HepG2 (cell line): ENCODE results near the gene MSTO1. TPM values are rescaled to one million over a fixed set of nuclear protein-coding genes. Genes with fewer than 3 reads are reported as not detected.

Source experiments
- ARID3A ChIP-seq: IDR thresholded peaks from 2 replicates; pipeline ENCODE4 v1.6.1; 2012; ENCODE audit warnings: low read depth, low read length, improper control_type of control experiment
- ARNT2 ChIP-seq: sonication (generic); formaldehyde crosslinking; IDR thresholded peaks from 2 replicates; pipeline ENCODE4 v1.8.0; 2022; ENCODE audit warnings: mild to moderate bottlenecking, low read depth, missing genetic modification reagents, moderate library complexity
- ATM ChIP-seq: fragments of 450-650 bp; IDR thresholded peaks from 2 replicates; pipeline ENCODE4 v1.7.1; 2017; ENCODE audit warnings: mild to moderate bottlenecking, borderline replicate concordance
- CSRNP2 ChIP-seq: sonication (generic); formaldehyde crosslinking; conservative IDR thresholded peaks from 2 replicates; pipeline ENCODE4 v1.8.0; 2022; ENCODE audit warnings: low read depth, missing genetic modification reagents
- FOXO4 ChIP-seq: sonication (generic); formaldehyde crosslinking; conservative IDR thresholded peaks from 2 replicates; pipeline ENCODE4 v1.8.1; 2023; ENCODE audit warnings: missing genetic modification reagents
- HDAC2 ChIP-seq: sonication (generic); formaldehyde crosslinking; IDR thresholded peaks from 2 replicates; pipeline ENCODE4 v1.4.0; 2020; ENCODE audit warnings: missing genetic modification reagents
- JUND ChIP-seq: sonication (generic); formaldehyde crosslinking; IDR thresholded peaks from 2 replicates; pipeline ENCODE4 v1.8.0; 2022; ENCODE audit warnings: mild to moderate bottlenecking, missing genetic modification reagents
- KLF12 ChIP-seq: sonication (generic); formaldehyde crosslinking; IDR thresholded peaks from 2 replicates; pipeline ENCODE4 v1.4.0; 2020; ENCODE audit warnings: missing genetic modification reagents, borderline replicate concordance
- KMT2A ChIP-seq: sonication (generic); formaldehyde crosslinking; IDR thresholded peaks from 2 replicates; pipeline ENCODE4 v1.4.0; 2020; ENCODE audit warnings: missing genetic modification reagents
- MYC ChIP-seq: sonication (generic); formaldehyde crosslinking; IDR thresholded peaks from 2 replicates; pipeline ENCODE4 v1.9.0; 2021; ENCODE audit warnings: missing genetic modification reagents, borderline replicate concordance
- NR2F6 ChIP-seq, 2 experiments: IDR thresholded peaks; 2 replicates each; pipeline ENCODE4 v1.6.1; 2016; ENCODE audit warnings: antibody characterized with exemption in 1 of 2, mild to moderate bottlenecking in 1 of 2
- NRL ChIP-seq: sonication (generic); formaldehyde crosslinking; IDR thresholded peaks from 2 replicates; pipeline ENCODE4 v1.5.0; 2020; ENCODE audit warnings: missing genetic modification reagents, mild to moderate bottlenecking, moderate library complexity, borderline replicate concordance
- SIN3B ChIP-seq: fragments of 150-350 bp; IDR thresholded peaks from 2 replicates; pipeline ENCODE4 v1.6.1; 2014; ENCODE audit warnings: low read length
- TGIF2 ChIP-seq: IDR thresholded peaks from 2 replicates; pipeline ENCODE4 v1.6.1; 2016; ENCODE audit warnings: control low read depth, missing compliant biosample characterization
- ZBTB46 ChIP-seq: sonication (generic); formaldehyde crosslinking; IDR thresholded peaks from 2 replicates; pipeline ENCODE4 v1.4.0; 2020; ENCODE audit warnings: mild to moderate bottlenecking, missing genetic modification reagents, borderline replicate concordance
- ZNF17 ChIP-seq: sonication (generic); formaldehyde crosslinking; IDR thresholded peaks from 2 replicates; pipeline ENCODE4 v1.5.0; 2020; ENCODE audit warnings: mild to moderate bottlenecking, missing genetic modification reagents
- ZNF234 ChIP-seq: sonication (generic); formaldehyde crosslinking; conservative IDR thresholded peaks from 2 replicates; pipeline ENCODE4 v1.5.1; 2020; ENCODE audit warnings: mild to moderate bottlenecking, missing genetic modification reagents
- ZNF460 ChIP-seq: sonication (generic); formaldehyde crosslinking; IDR thresholded peaks from 2 replicates; pipeline ENCODE4 v1.5.1; 2020; ENCODE audit warnings: missing genetic modification reagents, mild to moderate bottlenecking, borderline replicate concordance
- ZNF772 ChIP-seq: sonication (generic); formaldehyde crosslinking; IDR thresholded peaks from 2 replicates; pipeline ENCODE4 v1.5.0; 2020; ENCODE audit warnings: mild to moderate bottlenecking, missing genetic modification reagents
- polyA plus RNA-seq, 8 experiments: library from polyadenylated mRNA; depleted of rRNA in 3 of 8; stranded (reverse) in 7 of 8; unstranded in 1 of 8; fragments of >200 nt; fragmentation: Illumina TruSeq in 4 of 8; extraction: Trizol in 4 of 8; gene quantifications; 2 replicates each; pipeline versions ENCODE4 v1.2.1 to v1.2.3, GENCODE V29; 2011 to 2016; ENCODE audit warnings: low read depth in 4 of 8, missing spikeins in 1 of 8, mixed read lengths in 1 of 8; ENCODE audit not compliant: insufficient read depth in 1 of 8
- total RNA-seq, 5 experiments: library from RNA; depleted of rRNA; stranded (reverse); fragments of >200 nt; fragmentation: Illumina TruSeq; extraction: Trizol; gene quantifications; 2 replicates each; pipeline ENCODE4 v1.2.3, GENCODE V29; 2016; ENCODE audit warnings: low read depth in 1 of 5
- TF ChIP-seq, protein P1 (sequence below): sonication (generic); formaldehyde crosslinking; IDR thresholded peaks from 2 replicates; pipeline ENCODE4 v1.5.0; 2020; ENCODE audit warnings: missing genetic modification reagents

The MSTO1 gene
- total and polyA plus RNA-seq, 2 of the 13 experiments (the other 11 are each of a cell fraction or from before 2014, with no cell fraction given): 19.1 to 25.3 TPM

DNA sequence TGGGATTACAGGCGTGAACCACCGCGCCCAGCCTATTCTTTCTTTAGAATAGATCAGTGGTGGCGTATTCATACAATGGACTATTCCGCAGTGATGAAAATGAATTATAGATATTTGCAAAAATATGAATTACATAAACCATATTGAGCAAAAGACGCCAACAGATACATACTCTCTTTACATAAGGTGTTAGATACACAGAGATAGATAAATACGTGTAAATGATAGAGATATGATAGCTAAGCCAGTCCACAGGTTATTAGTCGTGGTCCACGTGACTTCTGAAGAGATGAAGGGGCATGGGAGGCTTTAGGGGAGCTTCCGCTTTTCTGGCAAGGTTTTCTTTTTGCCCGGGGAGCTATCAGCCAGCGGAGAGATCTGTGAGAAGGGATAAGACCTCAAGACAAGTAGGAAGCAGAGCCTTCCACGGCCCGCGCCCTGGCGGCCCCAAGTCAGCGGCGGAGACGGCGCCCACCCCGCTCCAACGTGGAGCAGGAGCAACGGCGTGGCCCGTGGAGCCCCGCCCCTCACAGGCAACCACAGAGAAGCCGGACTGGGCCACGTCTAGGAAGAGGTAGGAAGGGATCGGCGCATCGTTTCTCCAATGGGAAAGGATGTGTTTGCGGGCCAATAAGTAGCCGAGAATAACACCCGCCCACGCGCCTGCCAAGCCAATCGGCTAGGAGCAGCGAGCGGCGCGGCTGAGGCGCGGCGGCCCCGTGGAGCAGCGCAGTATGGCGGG lies at the start of gene MSTO1 (continued):
- peak; percentile 99 for TF ChIP-seq MYC
- TF ChIP-seq ARID3A: no peak
- no peak for TF ChIP-seq KLF12 (CRISPR knock-in tag)
- TF ChIP-seq, protein P1, sequence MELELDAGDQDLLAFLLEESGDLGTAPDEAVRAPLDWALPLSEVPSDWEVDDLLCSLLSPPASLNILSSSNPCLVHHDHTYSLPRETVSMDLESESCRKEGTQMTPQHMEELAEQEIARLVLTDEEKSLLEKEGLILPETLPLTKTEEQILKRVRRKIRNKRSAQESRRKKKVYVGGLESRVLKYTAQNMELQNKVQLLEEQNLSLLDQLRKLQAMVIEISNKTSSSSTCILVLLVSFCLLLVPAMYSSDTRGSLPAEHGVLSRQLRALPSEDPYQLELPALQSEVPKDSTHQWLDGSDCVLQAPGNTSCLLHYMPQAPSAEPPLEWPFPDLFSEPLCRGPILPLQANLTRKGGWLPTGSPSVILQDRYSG (CRISPR knock-in tag): no peak
- no peak for TF ChIP-seq JUND (CRISPR knock-in tag)
- TF ChIP-seq ARNT2 (CRISPR knock-in tag): no peak
- TF ChIP-seq ZNF234 (CRISPR knock-in tag): no peak
- no peak for TF ChIP-seq CSRNP2 (CRISPR knock-in tag)
- TF ChIP-seq FOXO4: no peak
- TF ChIP-seq ZNF460 (CRISPR knock-in tag): no peak
- no peak for TF ChIP-seq ZNF772 (CRISPR knock-in tag)
- no peak for TF ChIP-seq ZBTB46
- no peak for TF ChIP-seq NR2F6 (IDR thresholded peaks at IDR 0.05)
- TF ChIP-seq NR2F6 (CRISPR knock-in tag; IDR thresholded peaks at IDR 0.05): no peak
- no peak for TF ChIP-seq KMT2A (CRISPR knock-in tag)
- no peak for TF ChIP-seq SIN3B
- TF ChIP-seq ATM: no peak
- TF ChIP-seq NRL (CRISPR knock-in tag): peak; percentile 68; the same call in 1 of the 2 replicates
- TF ChIP-seq TGIF2 (CRISPR knock-in tag): no peak
- TF ChIP-seq HDAC2: no peak
- no peak for TF ChIP-seq ZNF17 (CRISPR knock-in tag)
